Natural killer cell (primary cell): ENCODE data around the gene ENC1. TPM values are rescaled to one million over a fixed set of nuclear protein-coding genes. Genes with fewer than 3 reads are reported as not detected.

Source experiments
- ATAC-seq, 3 donors: fragments of 150-1000 bp in 2 of 3; fragments of 200-7000 bp in 1 of 3; cut with Tn5 transposase; 1 replicate in 1 of 3; 2 replicates in 2 of 3; pipeline ENCODE4 v1.10.0; 2021; ENCODE audit warnings: mild to moderate bottlenecking in 2 of 3, moderate library complexity in 2 of 3
- DNase-seq, 2 donors: peaks; one replicate each; pipeline versions ENCODE4 v3.0.0 to v3.0.0-alpha.2; 2013 to 2021; ENCODE audit warnings: mixed read lengths in 1 of 2
- H3K27ac ChIP-seq: one replicate; pipeline ENCODE4 v1.5.1; 2013; ENCODE audit warnings: mild to moderate bottlenecking, low read length
- H3K27me3 ChIP-seq: one replicate; pipeline ENCODE4 v1.6.1; 2013; ENCODE audit warnings: low read length; ENCODE audit not compliant: control insufficient read depth, insufficient read depth
- H3K36me3 ChIP-seq: one replicate; pipeline ENCODE4 v1.6.1; 2013; ENCODE audit warnings: low read length; ENCODE audit not compliant: control insufficient read depth, insufficient read depth
- H3K4me1 ChIP-seq: one replicate; pipeline ENCODE4 v1.6.1; 2013; ENCODE audit warnings: low read length; ENCODE audit not compliant: control insufficient read depth, insufficient read depth
- H3K4me3 ChIP-seq: one replicate; pipeline ENCODE4 v1.5.1; 2013; ENCODE audit warnings: low read length
- H3K9me3 ChIP-seq: one replicate; pipeline ENCODE4 v1.6.1; 2013; ENCODE audit warnings: low read length; ENCODE audit not compliant: control insufficient read depth, insufficient read depth
- H3K27ac Mint-ChIP-seq, 2 donors: one replicate each; pipeline ENCODE4 v1.8.0; 2022; ENCODE audit warnings: mild to moderate bottlenecking in 2 of 2, mixed read lengths in 2 of 2, moderate library complexity in 1 of 2
- H3K27me3 Mint-ChIP-seq, 2 donors: one replicate each; pipeline ENCODE4 v1.8.0; 2022; ENCODE audit warnings: low read depth in 2 of 2, mixed read lengths in 2 of 2
- H3K36me3 Mint-ChIP-seq: one replicate; pipeline ENCODE4 v1.8.0; 2022; ENCODE audit warnings: mixed read lengths
- H3K4me1 Mint-ChIP-seq, 2 donors: one replicate each; pipeline ENCODE4 v1.8.0; 2022; ENCODE audit warnings: mixed read lengths in 2 of 2
- H3K4me3 Mint-ChIP-seq: one replicate; pipeline ENCODE4 v1.8.0; 2022; ENCODE audit warnings: mild to moderate bottlenecking, moderate library complexity, mixed read lengths
- H3K9me3 Mint-ChIP-seq, 2 donors: one replicate each; pipeline ENCODE4 v1.8.0; 2022; ENCODE audit warnings: mixed read lengths in 2 of 2
- CTCF ChIP-seq: fragments of 200-600 bp; IDR thresholded peaks from one replicate; pipeline ENCODE4 v1.8.0; 2022; ENCODE audit warnings: antibody characterized with exemption
- WGBS: methylation state at CpG from one replicate; pipeline ENCODE4 v1.1.7; 2013; ENCODE audit warnings: missing lambda C conversion rate; ENCODE audit not compliant: insufficient coverage; 5-methylcytosine and 5-hydroxymethylcytosine counted together
- intact Hi-C: fragments of 100-400 bp; cut with micrococcal nuclease; formaldehyde crosslinking; loops from one replicate; pipeline ENCODE4 v1.14.2; 2022
- total RNA-seq, 4 donors: library from RNA; stranded (reverse); fragments of 120-200 nt in 1 of 4; gene quantifications; one replicate each; pipeline versions ENCODE4 v1.2.3 to v1.2.4, GENCODE V29; 2013 to 2022

ENC1 gene
- total RNA-seq, 3 donors from 2014 or later (not counting 1 experiment from before 2014, with no cell fraction given): 89.6 to 133 (median 99.3) TPM

GRCh38 chr5:74652576-74652975 lies 12.0 kb upstream of the ENC1 start:
- Histone ChIP-seq H3K27ac (no peak overlapping the region), H3K36me3 (no peaks in the 10 kb centered on the region), H3K4me3 (no peak overlapping the region), H3K9me3 (no peaks in the 10 kb centered on the region), H3K27me3 (peaks cover 2% of the 10 kb centered on the region), H3K4me1 (no peaks in the 10 kb centered on the region)
- H3K27ac Mint-ChIP-seq: no peak overlapping the region
- intact Hi-C loops: no loop called here
- no peak overlapping the region for H3K4me3 Mint-ChIP-seq
- no peak for TF ChIP-seq CTCF
- WGBS: 95% methylated on average over 1 of the region's 3 CpGs
- no peak for ATAC-seq
- no peaks in the 10 kb centered on the region for H3K9me3 Mint-ChIP-seq
- DNase-seq: no peak
- H3K4me1 Mint-ChIP-seq: peaks cover 11 to 16% of the 10 kb centered on the region in 2 donors
- H3K36me3 Mint-ChIP-seq: no peaks in the 10 kb centered on the region
- peaks cover 0 to 4% of the 10 kb centered on the region in 2 donors for H3K27me3 Mint-ChIP-seq

- no peaks in the 10 kb centered on the region for H3K36me3 ChIP-seq
- Mint-ChIP-seq H3K27ac (no peak overlapping the region), H3K9me3 (no peaks in the 10 kb centered on the region), H3K4me1 (peaks cover 11 to 16% of the 10 kb centered on the region in 2 donors), H3K4me3 (no peak overlapping the region), H3K27me3 (no peaks in the 10 kb centered on the region), H3K36me3 (no peaks in the 10 kb centered on the region)
- H3K27me3 ChIP-seq: peaks cover 2% of the 10 kb centered on the region
- H3K4me3 ChIP-seq: no peak overlapping the region
- no peaks in the 10 kb centered on the region for H3K4me1 ChIP-seq
- TF ChIP-seq CTCF: no peak
- ATAC-seq (no peak), DNase-seq (no peak)
- intact Hi-C loops: no loop called here
- no peak overlapping the region for H3K27ac ChIP-seq
- WGBS: 73% methylated on average over 2 of the region's 3 CpGs
- H3K9me3 ChIP-seq: no peaks in the 10 kb centered on the region
These were observed 11.2 kb upstream of the ENC1 start for GRCh38 chr5:74651710-74652109.

DNA sequence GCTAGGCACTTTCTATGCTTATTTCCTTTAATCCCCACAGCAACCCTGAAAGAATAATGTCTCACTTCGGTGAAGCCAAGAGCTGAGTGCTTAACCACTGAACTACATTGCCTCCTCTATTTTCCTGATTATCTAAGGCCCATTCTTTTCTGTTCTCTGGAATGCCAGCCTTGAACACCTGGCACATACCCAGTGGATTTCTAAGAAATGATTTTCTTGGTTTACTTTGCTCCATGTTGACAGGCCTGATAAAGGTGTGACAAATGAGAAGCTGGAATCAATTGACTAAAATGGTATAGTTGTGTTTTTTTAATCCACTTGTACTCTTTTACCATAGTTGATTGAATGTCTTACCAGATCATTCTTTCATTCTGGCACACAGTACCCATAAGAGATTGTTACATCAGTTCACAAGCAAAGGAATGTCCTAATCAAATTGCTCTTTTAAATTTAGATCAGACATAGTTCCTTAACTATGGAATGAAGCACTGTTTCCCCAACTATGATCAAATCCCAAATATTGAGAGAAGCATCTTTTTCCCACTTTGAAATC lies 9.0 kb upstream of the ENC1 start:
- Histone ChIP-seq H3K27ac (no peak overlapping the region), H3K36me3 (no peaks in the 10 kb centered on the region), H3K9me3 (no peaks in the 10 kb centered on the region), H3K4me1 (no peaks in the 10 kb centered on the region), H3K4me3 (no peak overlapping the region), H3K27me3 (peaks cover 2% of the 10 kb centered on the region)
- 45% methylated on average over 1 of the region's 1 CpG for WGBS
- no peak overlapping the region for H3K27ac Mint-ChIP-seq
- no peak overlapping the region for H3K4me3 Mint-ChIP-seq
- H3K9me3 Mint-ChIP-seq: no peaks in the 10 kb centered on the region
- no peak for TF ChIP-seq CTCF
- no peaks in the 10 kb centered on the region for H3K36me3 Mint-ChIP-seq
- ATAC-seq (no peak), DNase-seq (no peak)
- no peaks in the 10 kb centered on the region for H3K27me3 Mint-ChIP-seq
- peaks cover 5 to 7% of the 10 kb centered on the region in 2 donors for H3K4me1 Mint-ChIP-seq
- intact Hi-C loops: loop anchor here (1.0 to 10.0 kb wide), 5 partner anchors 255 to 955 kb away; no protein-coding TSS in a partner anchor

DNA sequence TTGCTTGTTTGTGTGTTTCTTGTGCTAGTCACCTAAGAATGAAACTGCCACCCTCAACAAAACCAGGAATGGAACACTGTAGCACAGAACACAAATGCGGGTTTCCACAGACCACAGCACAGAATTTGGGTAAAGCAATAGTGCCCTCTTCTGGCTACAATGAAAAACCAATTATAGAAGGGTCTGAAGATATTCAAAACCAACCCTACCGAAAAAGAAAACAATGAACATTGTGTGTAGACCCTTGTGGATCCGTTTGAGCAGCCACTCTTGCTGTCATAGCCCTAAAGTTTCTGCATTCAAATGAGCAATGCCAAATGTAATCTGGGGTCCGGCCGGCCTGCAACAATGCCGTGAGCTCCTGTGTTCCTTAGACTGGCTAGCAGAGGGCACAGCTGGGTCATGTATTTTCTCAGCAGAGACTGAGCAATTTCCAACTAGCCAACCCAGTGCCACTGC lies 8.3 kb upstream of the ENC1 start:
- H3K36me3 Mint-ChIP-seq: no peaks in the 10 kb centered on the region
- H3K4me3 ChIP-seq: no peak overlapping the region
- peak; percentile 85 to 95 (median 93) for ATAC-seq
- H3K9me3 ChIP-seq: no peaks in the 10 kb centered on the region
- no peaks in the 10 kb centered on the region for H3K27me3 Mint-ChIP-seq
- 17% methylated on average over 6 of the region's 6 CpGs for WGBS
- no peaks in the 10 kb centered on the region for H3K4me1 ChIP-seq
- H3K27ac ChIP-seq: no peak overlapping the region
- DNase-seq: peak in 1 of 2 donors; percentile 80
- peaks cover 2% of the 10 kb centered on the region for H3K27me3 ChIP-seq
- intact Hi-C loops: loop anchor here (1.0 to 10.0 kb wide), 5 partner anchors 254 to 954 kb away; no protein-coding TSS in a partner anchor
- H3K4me1 Mint-ChIP-seq: peaks cover 4 to 5% of the 10 kb centered on the region in 2 donors
- no peaks in the 10 kb centered on the region for H3K9me3 Mint-ChIP-seq
- H3K27ac Mint-ChIP-seq: no peak overlapping the region
- H3K4me3 Mint-ChIP-seq: no peak overlapping the region
- H3K36me3 ChIP-seq: no peaks in the 10 kb centered on the region
- TF ChIP-seq CTCF: peak; percentile 89
